ENCODE measurements around the gene CLEC16A.

CLEC16A gene

GRCh38 chr16:11112723-11113348, 168.5 kb downstream of the CLEC16A start:
- ChIA-PET CTCF (interaction anchor here (0.8 to 1.1 kb wide), 3 partner anchors 8 to 149 kb away, joined by 3 to 4 read pairs (median 4); no protein-coding TSS in a partner anchor), POLR2A (no interaction called here)

GRCh38 chr16:11114366-11115164, 170.2 kb downstream of the CLEC16A start:
- no peak overlapping the region for H3K4me3 ChIP-seq (ENCODE audit: low read depth, low read length)
- ChIA-PET POLR2A (no interaction called here), CTCF (interaction anchor here (0.8 to 1.0 kb wide), 2 partner anchors 65 to 151 kb away, joined by 3 read pairs; no protein-coding TSS in a partner anchor)
- no peak for TF ChIP-seq CTCF (IDR thresholded peaks at IDR 0.05; ENCODE audit: insufficient read depth, low read length, missing control alignments)
- DNase-seq (ENCODE audit: low read depth, low spot score): no peak

More at GRCh38 chr16:11112723-11113348, 168.5 kb downstream of the CLEC16A start:
- no peak overlapping the region for H3K4me3 ChIP-seq (ENCODE audit: low read depth, low read length)
- no peak for TF ChIP-seq CTCF (IDR thresholded peaks at IDR 0.05; ENCODE audit: insufficient read depth, low read length, missing control alignments)
- no peak for DNase-seq (ENCODE audit: low read depth, low spot score)

- TF ChIP-seq CTCF (IDR thresholded peaks at IDR 0.05; ENCODE audit: insufficient read depth, low read length, missing control alignments): no peak
- no peak for DNase-seq (ENCODE audit: low read depth, low spot score)
- no peak overlapping the region for H3K4me3 ChIP-seq (ENCODE audit: low read depth, low read length)
- CTCF ChIA-PET: interaction anchor here (0.6 kb wide), 1 partner anchor 98 kb away, joined by 7 read pairs; no protein-coding TSS in a partner anchor
- POLR2A ChIA-PET: interaction anchor here (1.3 kb wide), 1 partner anchor 138 kb away, joined by 3 read pairs; the partner anchor contains the start of gene SOCS1
Measured at GRCh38 chr16:11117576-11118211, 173.3 kb downstream of the CLEC16A start.

- POLR2A ChIA-PET: no interaction called here
- no peak for DNase-seq (ENCODE audit: low read depth, low spot score)
- TF ChIP-seq CTCF (IDR thresholded peaks at IDR 0.05; ENCODE audit: insufficient read depth, low read length, missing control alignments): no peak
- CTCF ChIA-PET: no interaction called here
- no peak overlapping the region for H3K4me3 ChIP-seq (ENCODE audit: low read depth, low read length)
Measured at GRCh38 chr16:11118479-11118878, 174.1 kb downstream of the CLEC16A start.

- POLR2A ChIA-PET: no interaction called here
Measured at GRCh38 chr16:11121083-11121608, 176.8 kb downstream of the CLEC16A start.

More at GRCh38 chr16:11121083-11121608, 176.8 kb downstream of the CLEC16A start:
- TF ChIP-seq CTCF (IDR thresholded peaks at IDR 0.05; ENCODE audit: insufficient read depth, low read length, missing control alignments): no peak
- CTCF ChIA-PET: no interaction called here
- H3K4me3 ChIP-seq (ENCODE audit: low read depth, low read length): no peak overlapping the region
- no peak for DNase-seq (ENCODE audit: low read depth, low spot score)
